Measurements from ENCODE around the gene ERICH3. TPM values are rescaled to one million over a fixed set of nuclear protein-coding genes. Genes with fewer than 3 reads are reported as not detected.

Gene ERICH3
- total and polyA plus RNA-seq, 9 of the 15 experiments (the other 6 are each of a cell fraction or from before 2014, with no cell fraction given), result not detected

- intact Hi-C loops (cut with micrococcal nuclease) (no loop called here), in situ Hi-C loops (cut with MboI) (no loop called here)
- no peak overlapping the region for H3K27ac ChIP-seq (ENCODE audit: extremely low read depth, low read depth, low read length)
- H3K9me3 ChIP-seq (replicated peaks; ENCODE audit: control insufficient read depth, insufficient read depth, low read depth, low read length), result no peaks in the 10 kb centered on the region
- 0% methylated on average over 4 of the region's 4 CpGs for WGBS (ENCODE audit: insufficient coverage, low coverage, missing lambda C conversion rate)
- FAIRE-seq (no peak), ATAC-seq (no peak), DNase-seq (ENCODE audit: extremely low read depth in 1 of 4, low spot score in 3 of 4) (no peak)
- H2AFZ ChIP-seq (ENCODE audit: low read depth, low read length), result no peak overlapping the region
- no peaks in the 10 kb centered on the region for H3K36me3 ChIP-seq (ENCODE audit: control insufficient read depth, insufficient read depth, low read length)
- H3K9ac ChIP-seq (ENCODE audit: insufficient read depth in 1 of 2, low read depth in 2 of 2, low read length in 2 of 2), result no peak overlapping the region
- no peak overlapping the region for H3K4me2 ChIP-seq (ENCODE audit: insufficient read depth, low read length)
- ChIA-PET CTCF (ENCODE audit: low intra/inter-chr PET ratio) (no interaction called here), POLR2A (no interaction called here)
- H4K20me1 ChIP-seq (replicated peaks; ENCODE audit: control insufficient read depth, insufficient read depth, low read length), result no peaks in the 10 kb centered on the region
- no peaks in the 10 kb centered on the region for H3K9me1 ChIP-seq (ENCODE audit: control insufficient read depth, insufficient read depth, low read length)
- no peaks in the 10 kb centered on the region for H3K27me3 ChIP-seq (ENCODE audit: control insufficient read depth in 2 of 2, insufficient read depth in 2 of 2, low read length in 2 of 2)
- TF ChIP-seq GTF2B (IDR thresholded peaks at IDR 0.05; ENCODE audit: extremely low read depth, insufficient read length) (no peak), ZNF445 (CRISPR knock-in tag; IDR thresholded peaks at IDR 0.05; ENCODE audit: low read depth) (no peak), PHTF2 (CRISPR knock-in tag; IDR thresholded peaks at IDR 0.05) (no peak), PHF8 (IDR thresholded peaks at IDR 0.05; ENCODE audit: borderline replicate concordance, low read length) (no peak), ZKSCAN8 (CRISPR knock-in tag; IDR thresholded peaks at IDR 0.05) (no peak), RBM17 (IDR thresholded peaks at IDR 0.05; ENCODE audit: borderline replicate concordance, low read depth, low read length) (no peak), ZNF639 (CRISPR knock-in tag; conservative IDR thresholded peaks at IDR 0.05 in 1 of 2, IDR thresholded peaks at IDR 0.05 in 1 of 2) (no peak), KAT7 (CRISPR knock-in tag; IDR thresholded peaks at IDR 0.05; ENCODE audit: borderline replicate concordance) (no peak), STAG1 (CRISPR knock-in tag; IDR thresholded peaks at IDR 0.05; ENCODE audit: borderline replicate concordance) (no peak), POLR3A (IDR thresholded peaks at IDR 0.05; ENCODE audit: borderline replicate concordance, extremely low read depth, insufficient read depth, insufficient read length) (no peak), ZNF212 (CRISPR knock-in tag; IDR thresholded peaks at IDR 0.05) (no peak), HCFC1 (IDR thresholded peaks at IDR 0.05; ENCODE audit: low read depth, low read length) (no peak), TEAD2 (tag; IDR thresholded peaks at IDR 0.05) (no peak), RUNX1 (IDR thresholded peaks at IDR 0.05; ENCODE audit: low read depth) (no peak)
- no peaks in the 10 kb centered on the region for H3K79me2 ChIP-seq (ENCODE audit: control insufficient read depth, insufficient read depth, low read length)
- no TSS peak for BruUV-seq (replicated peaks)
- no peak overlapping the region for H3K4me3 ChIP-seq
- no peaks in the 10 kb centered on the region for H3K4me1 ChIP-seq (replicated peaks in 1 of 2; ENCODE audit: control insufficient read depth in 2 of 2, insufficient read depth in 2 of 2, low read length in 2 of 2)
These were observed 23.0 kb downstream of the ERICH3 start for GRCh38 chr1:74650561-74650960.
